Colon (tissue), 2 donors: ENCODE data around the gene KLLN.
"Not testable (repeated sequence)": the region's sequence is repeated elsewhere in the genome, so short reads cannot be mapped to it uniquely, and the experiment has no call there.

Experiments
- FAIRE-seq: peaks from 2 replicates; lab custom pipeline; 2012; peaks lifted over from hg19 to GRCh38; lab: Jason Lieb, UNC
- donor health status: control.
- donor health status: control.

Gene KLLN

GRCh38 chr10:87863053-87863943, at the start of gene KLLN, which contains the start of gene PTEN:
Gene KLLN (minus strand): TSS chr10:87863533. CDS start chr10:87862487, 1,046 bp downstream.
Gene PTEN (plus strand): TSS chr10:87863625. CDS start chr10:87864470, 845 bp downstream.
- FAIRE-seq, result no peak

- FAIRE-seq, result not testable (repeated sequence)
Observed at GRCh38 chr10:87903396-87903795, 40.1 kb upstream of the KLLN start.

GRCh38 chr10:87897957-87898356, 34.6 kb upstream of the KLLN start:
- FAIRE-seq, result not testable (repeated sequence)

GRCh38 chr10:87896216-87896615, 32.9 kb upstream of the KLLN start:
- FAIRE-seq, result no peak

- no peak for FAIRE-seq
Observed at GRCh38 chr10:87895430-87895829, 32.1 kb upstream of the KLLN start.

DNA sequence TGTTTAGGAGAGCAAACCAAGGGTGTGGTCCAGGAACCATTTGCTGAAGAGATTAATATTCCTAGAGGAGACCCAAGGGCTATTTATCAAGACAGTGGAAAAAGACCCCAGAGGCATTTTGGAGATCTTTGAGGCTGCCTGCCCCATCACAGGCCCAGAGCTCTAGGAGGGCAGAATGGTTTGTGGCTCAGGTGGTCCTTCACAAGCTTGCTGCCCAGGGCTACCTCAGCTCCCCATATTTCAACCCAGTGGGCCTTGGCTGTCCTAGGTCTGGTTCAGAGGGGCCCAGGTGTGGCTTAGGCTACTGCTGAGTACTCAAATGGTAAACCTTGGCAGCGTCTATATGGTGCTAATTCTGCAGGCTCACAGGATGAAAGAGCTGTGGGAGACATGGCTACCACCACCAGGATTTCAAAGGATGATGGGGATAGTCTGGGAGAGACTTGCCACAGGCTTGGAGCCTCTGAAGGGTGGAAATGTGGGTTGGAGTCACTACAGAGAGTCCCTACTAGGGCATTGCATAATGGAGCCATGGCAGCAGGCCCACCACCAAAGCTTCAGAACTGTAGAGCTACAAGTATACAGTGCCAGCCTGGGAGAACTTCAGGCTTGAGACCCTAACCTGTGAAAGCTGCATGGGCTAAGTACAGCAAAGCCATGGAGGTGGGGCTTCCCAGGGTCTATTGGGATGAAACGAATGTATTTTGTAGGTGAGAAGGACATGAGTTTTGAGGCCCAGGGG, 24.4 kb upstream of the KLLN start:
- no peak for FAIRE-seq

GRCh38 chr10:87887146-87887545, 23.8 kb upstream of the KLLN start:
- FAIRE-seq, result no peak

- no peak for FAIRE-seq
Observed at GRCh38 chr10:87886635-87887034, 23.3 kb upstream of the KLLN start.

- FAIRE-seq, result no peak
Observed at GRCh38 chr10:87882555-87883294, 19.4 kb upstream of the KLLN start.

DNA sequence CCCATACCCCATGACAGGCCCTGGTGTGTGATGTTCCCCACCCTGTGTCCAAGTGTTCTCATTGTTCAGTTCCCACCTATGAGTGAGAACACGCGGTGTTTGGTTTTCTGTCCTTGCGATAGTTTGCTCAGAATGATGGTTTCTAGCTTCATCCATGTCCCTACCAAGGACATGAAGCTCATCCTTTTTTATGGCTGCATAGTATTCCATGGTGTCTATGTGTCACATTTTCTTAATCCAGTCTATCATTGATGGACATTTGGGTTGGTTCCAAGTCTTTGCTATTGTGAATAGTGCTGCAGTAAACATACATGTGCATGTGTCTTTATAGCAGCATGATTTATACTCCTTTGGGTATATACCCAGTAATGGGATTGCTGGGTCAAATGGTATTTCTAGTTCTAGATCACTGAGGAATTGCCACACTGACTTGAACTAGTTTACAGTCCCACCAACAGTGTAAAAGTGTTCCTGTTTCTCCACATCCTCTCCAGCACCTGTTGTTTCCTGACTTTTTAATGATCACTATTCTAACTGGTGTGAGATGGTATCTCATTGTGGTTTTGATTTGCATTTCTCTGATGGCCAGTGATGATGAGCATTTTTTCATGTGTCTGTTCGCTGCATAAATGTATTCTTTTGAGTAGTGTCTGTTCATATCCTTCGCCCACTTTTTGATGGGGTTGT, 18.2 kb upstream of the KLLN start:
- FAIRE-seq, result not testable (repeated sequence)

GRCh38 chr10:87880336-87880735, 17.0 kb upstream of the KLLN start:
- no peak for FAIRE-seq

DNA sequence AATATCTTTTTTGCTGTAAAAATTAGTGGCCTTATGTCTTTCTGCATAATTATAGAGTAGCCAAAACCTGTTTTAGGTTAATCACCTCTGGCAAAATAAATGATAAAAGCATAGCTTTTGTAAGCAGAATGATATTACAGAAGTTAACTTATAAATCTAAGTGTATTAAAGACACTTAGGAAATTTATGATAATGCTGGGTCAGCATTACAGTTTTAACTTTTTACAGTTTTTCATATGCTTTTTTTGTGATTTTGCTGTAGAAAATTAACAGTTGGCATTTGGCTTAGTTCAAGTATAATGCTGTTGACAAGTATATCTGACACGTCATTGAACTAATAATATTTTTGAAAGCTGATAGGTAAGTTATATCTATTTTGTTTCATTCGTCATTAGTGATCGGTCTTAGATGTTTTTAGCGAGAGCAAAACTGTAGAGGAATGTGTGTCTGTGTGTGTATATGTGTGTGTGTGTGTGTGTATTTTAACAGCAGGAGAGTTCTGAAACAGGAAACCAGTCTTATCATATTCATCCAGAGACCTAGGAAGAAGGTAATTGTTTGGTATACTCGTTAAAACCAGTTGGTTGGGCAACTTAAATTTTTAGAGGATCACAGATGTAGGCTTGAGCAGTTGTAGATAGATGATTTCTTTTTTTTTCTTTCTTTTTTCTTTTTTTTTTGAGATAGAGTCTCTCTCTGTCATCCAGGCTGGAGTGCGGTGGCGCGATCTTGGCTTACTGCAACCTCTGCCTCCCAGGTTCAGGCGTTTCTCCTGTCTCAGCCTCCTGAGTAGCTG, 15.5 kb upstream of the KLLN start:
- FAIRE-seq, result no peak

DNA sequence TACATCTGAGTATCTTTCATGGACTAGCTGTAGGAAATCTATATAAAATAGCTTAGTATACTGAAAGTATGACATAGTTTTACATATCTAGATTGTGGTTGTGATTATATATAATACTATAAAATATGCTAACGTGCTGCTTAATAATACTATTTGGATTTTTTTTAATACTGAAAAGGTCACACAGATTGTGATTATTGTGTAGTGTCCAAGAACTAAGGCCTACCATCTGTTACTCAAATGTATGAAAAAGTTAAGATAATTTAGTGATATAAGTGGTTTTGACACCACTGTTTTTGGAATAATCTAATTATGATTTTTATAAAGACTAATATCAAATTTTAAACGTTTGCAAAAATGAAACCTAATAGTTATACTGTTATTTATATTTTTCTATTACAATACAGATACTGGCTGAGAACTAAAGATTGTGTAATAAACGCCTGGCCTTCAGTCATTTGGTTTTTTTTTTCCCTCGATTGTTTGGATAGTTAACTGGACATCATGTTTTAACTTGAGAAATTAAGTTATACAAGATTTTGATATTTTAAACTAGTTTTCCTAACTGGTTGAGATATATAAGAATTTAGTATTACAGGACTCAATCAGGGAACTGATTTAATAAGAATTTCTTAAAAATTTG, 12.7 kb upstream of the KLLN start:
- FAIRE-seq, result peak; percentile 36

GRCh38 chr10:87873656-87874055, 10.3 kb upstream of the KLLN start:
- FAIRE-seq, result no peak

GRCh38 chr10:87872828-87873227, 9.5 kb upstream of the KLLN start:
- no peak for FAIRE-seq

- FAIRE-seq, result peak; percentile 49
Observed at GRCh38 chr10:87869773-87870551, 6.6 kb upstream of the KLLN start.

GRCh38 chr10:87869139-87869538, 5.8 kb upstream of the KLLN start:
- FAIRE-seq, result not testable (repeated sequence)

DNA sequence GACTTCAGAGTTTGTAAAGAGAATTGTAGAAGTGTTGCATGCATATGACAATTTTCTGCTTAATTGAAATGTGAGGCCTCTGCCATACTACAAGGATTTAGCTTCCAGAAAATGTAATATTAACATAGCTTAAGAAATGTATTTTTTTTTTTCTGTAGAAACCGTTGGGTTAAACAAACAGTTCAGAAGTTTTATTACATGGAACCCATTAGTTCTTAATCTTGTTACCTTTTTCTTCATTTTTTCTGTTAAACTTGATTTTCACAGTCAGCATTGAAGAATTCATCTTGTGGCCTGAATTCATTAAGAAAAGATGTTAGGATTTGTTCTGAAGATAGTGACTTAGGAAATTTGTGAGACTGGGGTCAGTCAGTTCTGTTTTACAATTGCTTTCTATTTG, 4.9 kb upstream of the KLLN start:
- FAIRE-seq, result no peak

DNA sequence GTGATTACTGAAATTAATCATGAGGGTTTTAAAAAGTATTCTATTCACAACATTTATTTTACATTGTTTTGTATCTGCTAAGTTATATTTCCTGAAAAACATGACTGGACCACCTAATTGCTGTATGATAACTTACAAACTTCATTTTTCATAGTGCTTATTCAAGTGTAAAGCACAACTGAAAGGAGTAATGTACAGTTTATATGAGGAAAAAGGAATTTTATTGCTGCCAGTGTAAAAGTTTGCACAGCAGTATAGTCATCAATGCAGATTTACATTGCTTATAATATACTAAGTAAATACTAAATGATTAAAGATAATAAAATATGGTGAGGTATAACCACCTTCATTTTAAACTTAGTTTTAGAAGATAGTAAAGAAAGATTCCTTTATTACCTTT, 4.1 kb upstream of the KLLN start:
- FAIRE-seq, result peak; percentile 66
